B cell (primary cell): ENCODE measurements around the gene MAD2L1. TPM values are rescaled to one million over a fixed set of nuclear protein-coding genes. Genes with fewer than 3 reads are reported as not detected.

Experiments
- ATAC-seq: fragments of 200-7000 bp; cut with Tn5 transposase; one replicate; pipeline ENCODE4 v1.10.0; 2021; ENCODE audit warnings: low read depth, mild to moderate bottlenecking, moderate number of reproducible peaks, moderate library complexity
- CTCF ChIA-PET: fragments of 350-600 bp; sonication (Branson Sonifier 250); formaldehyde crosslinking; loops from one replicate; lab custom pipeline; 2021; ENCODE audit warnings: antibody characterized with exemption, inconsistent platforms; lab: Charles Lee
- POLR2A ChIA-PET: fragments of 350-600 bp; sonication (Branson Sonifier 250); formaldehyde crosslinking; loops from one replicate; lab custom pipeline; 2021; ENCODE audit warnings: antibody characterized with exemption; lab: Charles Lee
- DNase-seq: peaks from one replicate; pipeline ENCODE4 v3.0.0; 2013
- H2AFZ ChIP-seq: 2 replicates; pipeline ENCODE4 v1.6.1; 2012; ENCODE audit warnings: mild to moderate bottlenecking, low read depth, low read length; ENCODE audit not compliant: insufficient read depth, poor library complexity, severe bottlenecking
- H3K27ac ChIP-seq, 2 donors: 1 replicate in 1 of 2; 2 replicates in 1 of 2; pipeline ENCODE4 v1.5.1; 2012 to 2013; ENCODE audit warnings: low read length in 2 of 2, mild to moderate bottlenecking in 2 of 2, moderate library complexity in 1 of 2
- H3K27me3 ChIP-seq, 4 experiments: fragments of 200-600 bp in 1 of 4; sonication (generic) in 1 of 4; replicated peaks in 1 of 4; 1 replicate in 2 of 4; 2 replicates in 2 of 4; pipeline versions ENCODE4 v1.6.1 to v1.7.0; 2013 to 2016; ENCODE audit warnings: low read length in 3 of 4, mild to moderate bottlenecking in 2 of 4, mixed read lengths in 1 of 4, moderate library complexity in 1 of 4; ENCODE audit not compliant: insufficient read depth in 4 of 4, control insufficient read depth in 3 of 4; ENCODE audit errors: control extremely low read depth in 1 of 4
- H3K36me3 ChIP-seq, 2 experiments: replicated peaks in 1 of 2; 1 replicate in 1 of 2; 2 replicates in 1 of 2; pipeline versions ENCODE4 v1.6.1 to v1.7.1; 2013; ENCODE audit warnings: low read length in 1 of 2; ENCODE audit not compliant: insufficient read depth in 2 of 2, control insufficient read depth in 1 of 2; ENCODE audit errors: control extremely low read depth in 1 of 2, extremely low read depth in 1 of 2
- H3K4me1 ChIP-seq, 2 donors: fragments of 200-600 bp in 1 of 2; sonication (generic) in 1 of 2; 1 replicate in 1 of 2; 2 replicates in 1 of 2; pipeline versions ENCODE4 v1.5.1 to v1.6.1; 2013 to 2017; ENCODE audit warnings: low read length in 2 of 2; ENCODE audit not compliant: control insufficient read depth in 2 of 2, insufficient read depth in 2 of 2
- H3K4me2 ChIP-seq: replicated peaks from 2 replicates; pipeline ENCODE3; 2012; ENCODE audit warnings: mild to moderate bottlenecking, low read depth, low read length; ENCODE audit not compliant: poor library complexity, severe bottlenecking
- H3K4me3 ChIP-seq, 5 experiments: fragments of 200-600 bp in 1 of 5; sonication (generic) in 1 of 5; 1 replicate in 3 of 5; 2 replicates in 2 of 5; pipeline versions ENCODE4 v1.5.1 to v1.7.0; 2011 to 2016; ENCODE audit warnings: low read length in 4 of 5, mild to moderate bottlenecking in 4 of 5, low read depth in 2 of 5, control low read depth in 1 of 5, moderate library complexity in 1 of 5; ENCODE audit not compliant: insufficient read depth in 1 of 5; ENCODE audit errors: control extremely low read depth in 1 of 5, extremely low read depth in 1 of 5
- H3K79me2 ChIP-seq: fragments of 200-600 bp; sonication (generic); one replicate; pipeline ENCODE4 v1.6.0; 2016; ENCODE audit warnings: low read length; ENCODE audit not compliant: control insufficient read depth, insufficient read depth
- H3K9ac ChIP-seq: fragments of 200-600 bp; sonication (generic); 2 replicates; pipeline ENCODE4 v1.6.1; 2017; ENCODE audit warnings: mild to moderate bottlenecking, low read length, moderate library complexity
- H3K9me3 ChIP-seq, 3 donors: one replicate each; pipeline versions ENCODE4 v1.6.1 to v1.7.1; 2013; ENCODE audit warnings: low read length in 2 of 3; ENCODE audit not compliant: control insufficient read depth in 2 of 3, insufficient read depth in 1 of 3; ENCODE audit errors: control extremely low read depth in 1 of 3
- H4K20me1 ChIP-seq: 2 replicates; pipeline ENCODE4 v1.6.0; 2012; ENCODE audit warnings: mild to moderate bottlenecking, low read length; ENCODE audit not compliant: insufficient read depth, control insufficient read depth, poor library complexity, severe bottlenecking
- H3K27ac Mint-ChIP-seq: one replicate; pipeline ENCODE4 v1.8.0; 2021; ENCODE audit warnings: mixed read lengths
- H3K27me3 Mint-ChIP-seq: one replicate; pipeline ENCODE4 v1.8.0; 2021; ENCODE audit warnings: mixed read lengths
- H3K4me1 Mint-ChIP-seq: one replicate; pipeline ENCODE4 v1.8.0; 2021; ENCODE audit warnings: mixed read lengths
- H3K4me3 Mint-ChIP-seq: one replicate; pipeline ENCODE4 v1.8.0; 2021; ENCODE audit warnings: mixed read lengths
- H3K9me3 Mint-ChIP-seq: one replicate; pipeline ENCODE4 v1.8.0; 2022; ENCODE audit warnings: mixed read lengths; ENCODE audit not compliant: insufficient read depth
- EZH2 ChIP-seq: IDR thresholded peaks from 2 replicates; pipeline ENCODE4 v1.6.1; 2012; ENCODE audit warnings: borderline replicate concordance, low read depth, mild to moderate bottlenecking, moderate library complexity, low read length; ENCODE audit not compliant: insufficient read depth, poor library complexity, severe bottlenecking
- WGBS: methylation state at CpG from one replicate; pipeline ENCODE4 v1.1.5; 2013; ENCODE audit warnings: missing lambda C conversion rate; ENCODE audit not compliant: insufficient coverage; 5-methylcytosine and 5-hydroxymethylcytosine counted together
- intact Hi-C: fragments of 100-400 bp; cut with micrococcal nuclease; formaldehyde crosslinking; loops from one replicate; pipeline ENCODE4 v1.10.0; 2022
- polyA plus RNA-seq: library from polyadenylated mRNA; depleted of rRNA; stranded (reverse); fragments of >200 nt; gene quantifications from 2 replicates; pipeline ENCODE4 v1.2.3, GENCODE V29; 2012
- total RNA-seq, 2 donors: library from RNA; stranded (reverse); fragments of 120-200 nt in 1 of 2; gene quantifications; 1 replicate in 1 of 2; 2 replicates in 1 of 2; pipeline versions ENCODE4 v1.2.3 to v1.2.4, GENCODE V29; 2013 to 2022
- TF ChIP-seq, protein P1 (sequence below): fragments of 200-600 bp; IDR thresholded peaks from one replicate; pipeline ENCODE4 v1.8.0; 2022; ENCODE audit warnings: antibody characterized with exemption, mild to moderate bottlenecking

Gene MAD2L1
- total and polyA plus RNA-seq, 2 donors (not counting 1 experiment from before 2014, with no cell fraction given) = 1.5 TPM

DNA sequence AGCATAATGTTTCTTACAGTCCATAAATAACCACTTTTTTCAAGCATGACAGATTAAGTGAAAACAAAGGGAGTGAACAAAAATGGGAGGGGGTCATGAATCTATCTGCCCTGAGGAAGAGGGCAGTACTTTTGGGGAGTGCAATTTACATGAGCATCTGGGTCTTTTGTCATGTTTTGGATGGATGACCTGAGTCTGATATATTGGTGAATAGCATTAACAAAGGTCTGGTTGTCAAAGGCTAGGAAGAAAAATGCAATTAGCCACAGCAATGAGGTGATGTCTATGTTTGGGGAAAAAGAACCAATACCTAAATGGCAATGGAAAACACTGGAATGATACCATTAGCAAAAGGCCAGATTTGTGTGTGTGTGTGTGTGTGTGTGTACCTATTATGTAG, 15.1 kb upstream of the MAD2L1 start:
- Mint-ChIP-seq H3K4me1 (no peaks in the 10 kb centered on the region), H3K4me3 (no peak overlapping the region), H3K9me3 (no peaks in the 10 kb centered on the region), H3K27me3 (no peaks in the 10 kb centered on the region), H3K27ac (no peak overlapping the region)
- H3K27me3 ChIP-seq = no peaks in the 10 kb centered on the region
- POLR2A ChIA-PET = no interaction called here
- H3K4me3 ChIP-seq = no peak overlapping the region
- H3K79me2 ChIP-seq = no peaks in the 10 kb centered on the region
- H4K20me1 ChIP-seq = no peaks in the 10 kb centered on the region
- H2AFZ ChIP-seq = no peak overlapping the region
- H3K4me1 ChIP-seq = no peaks in the 10 kb centered on the region
- H3K36me3 ChIP-seq = no peaks in the 10 kb centered on the region
- TF ChIP-seq EZH2 = no peak
- TF ChIP-seq, protein P1, sequence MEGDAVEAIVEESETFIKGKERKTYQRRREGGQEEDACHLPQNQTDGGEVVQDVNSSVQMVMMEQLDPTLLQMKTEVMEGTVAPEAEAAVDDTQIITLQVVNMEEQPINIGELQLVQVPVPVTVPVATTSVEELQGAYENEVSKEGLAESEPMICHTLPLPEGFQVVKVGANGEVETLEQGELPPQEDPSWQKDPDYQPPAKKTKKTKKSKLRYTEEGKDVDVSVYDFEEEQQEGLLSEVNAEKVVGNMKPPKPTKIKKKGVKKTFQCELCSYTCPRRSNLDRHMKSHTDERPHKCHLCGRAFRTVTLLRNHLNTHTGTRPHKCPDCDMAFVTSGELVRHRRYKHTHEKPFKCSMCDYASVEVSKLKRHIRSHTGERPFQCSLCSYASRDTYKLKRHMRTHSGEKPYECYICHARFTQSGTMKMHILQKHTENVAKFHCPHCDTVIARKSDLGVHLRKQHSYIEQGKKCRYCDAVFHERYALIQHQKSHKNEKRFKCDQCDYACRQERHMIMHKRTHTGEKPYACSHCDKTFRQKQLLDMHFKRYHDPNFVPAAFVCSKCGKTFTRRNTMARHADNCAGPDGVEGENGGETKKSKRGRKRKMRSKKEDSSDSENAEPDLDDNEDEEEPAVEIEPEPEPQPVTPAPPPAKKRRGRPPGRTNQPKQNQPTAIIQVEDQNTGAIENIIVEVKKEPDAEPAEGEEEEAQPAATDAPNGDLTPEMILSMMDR = no peak
- H3K27ac ChIP-seq = no peak overlapping the region
- no peak overlapping the region for H3K4me2 ChIP-seq
- intact Hi-C loops = no loop called here
- H3K9me3 ChIP-seq = no peaks in the 10 kb centered on the region
- H3K9ac ChIP-seq = no peak overlapping the region
- CTCF ChIA-PET = no interaction called here
- no peak for DNase-seq
- ATAC-seq = no peak

DNA sequence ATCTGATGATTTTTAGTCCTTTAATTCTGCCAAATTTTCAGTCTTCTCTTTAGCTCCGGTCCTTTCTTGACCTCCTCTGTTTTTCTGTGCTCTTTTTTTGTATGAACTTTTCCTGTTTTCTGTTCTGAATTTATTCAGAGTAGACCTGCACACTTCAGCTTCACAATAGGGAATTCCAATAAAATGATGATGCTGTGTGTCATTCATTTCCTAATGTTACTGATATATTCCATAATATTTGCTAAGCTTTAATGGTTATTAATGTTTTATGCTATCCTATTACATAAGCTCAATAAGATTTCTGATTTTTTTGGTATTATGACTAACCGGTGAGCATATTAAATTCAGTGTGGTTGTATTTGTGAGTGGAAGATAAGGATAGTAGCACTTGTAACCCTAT, 13.9 kb upstream of the MAD2L1 start:
- Mint-ChIP-seq H3K4me3 (no peak overlapping the region), H3K4me1 (no peaks in the 10 kb centered on the region), H3K27me3 (no peaks in the 10 kb centered on the region), H3K27ac (no peak overlapping the region), H3K9me3 (no peaks in the 10 kb centered on the region)
- no peak overlapping the region for H3K9ac ChIP-seq
- POLR2A ChIA-PET = no interaction called here
- no peak overlapping the region for H3K27ac ChIP-seq
- H3K4me3 ChIP-seq = no peak overlapping the region
- DNase-seq = no peak
- CTCF ChIA-PET = no interaction called here
- no CpG with 5 or more reads among the region's 2 CpGs for WGBS
- no peak for ATAC-seq
- no peaks in the 10 kb centered on the region for H4K20me1 ChIP-seq
- no peak overlapping the region for H2AFZ ChIP-seq
- no peaks in the 10 kb centered on the region for H3K27me3 ChIP-seq
- H3K4me2 ChIP-seq = no peak overlapping the region
- no peaks in the 10 kb centered on the region for H3K36me3 ChIP-seq
- no peaks in the 10 kb centered on the region for H3K4me1 ChIP-seq
- no peaks in the 10 kb centered on the region for H3K9me3 ChIP-seq
- intact Hi-C loops = no loop called here
- H3K79me2 ChIP-seq = no peaks in the 10 kb centered on the region
- TF ChIP-seq EZH2 = no peak
- TF ChIP-seq, protein P1 = no peak
